GM19025 (cell line): ENCODE results near the gene INCENP.
"Not testable (repeated sequence)": the region's sequence is repeated elsewhere in the genome, so short reads cannot be mapped to it uniquely, and the experiment has no call there.

Experiments
- ATAC-seq: cut with Tn5 transposase; IDR thresholded peaks from one replicate; pipeline ENCODE4 v1.9.1; 2021; ENCODE audit warnings: mild to moderate bottlenecking, low read depth, moderate library complexity; ENCODE audit not compliant: unreplicated experiment

The INCENP gene

DNA sequence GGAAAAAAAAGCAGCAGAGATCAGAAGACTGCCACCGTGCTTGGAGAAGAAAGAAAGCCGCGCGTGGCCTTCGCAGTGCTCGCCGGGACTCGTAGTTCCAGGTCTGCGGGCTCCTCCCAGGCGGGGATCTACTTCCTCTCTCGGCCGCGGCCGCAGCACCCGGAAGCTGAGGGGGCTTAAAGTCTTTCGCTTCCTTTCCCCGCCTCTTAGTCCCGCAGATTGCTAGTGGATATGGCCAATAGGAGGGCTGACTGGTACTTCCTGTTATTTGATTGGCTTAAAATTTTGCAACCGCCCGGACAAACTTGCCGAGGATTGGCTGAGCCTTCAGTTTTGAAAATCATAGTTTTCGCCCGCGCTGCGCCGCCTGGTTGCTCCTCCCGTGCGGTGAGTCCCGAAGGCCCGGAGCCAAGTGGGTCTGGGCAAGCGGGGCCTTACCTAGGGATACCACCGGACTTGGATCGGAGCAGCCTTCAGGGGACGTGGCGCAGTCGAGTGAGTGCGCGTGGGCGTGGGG lies at the start of gene INCENP:
TSS of gene INCENP (plus strand) at position 343 of the 517 bp plus-strand sequence. CDS start 4,151 bp downstream, outside the sequence.
- ATAC-seq: peak; percentile 94

DNA sequence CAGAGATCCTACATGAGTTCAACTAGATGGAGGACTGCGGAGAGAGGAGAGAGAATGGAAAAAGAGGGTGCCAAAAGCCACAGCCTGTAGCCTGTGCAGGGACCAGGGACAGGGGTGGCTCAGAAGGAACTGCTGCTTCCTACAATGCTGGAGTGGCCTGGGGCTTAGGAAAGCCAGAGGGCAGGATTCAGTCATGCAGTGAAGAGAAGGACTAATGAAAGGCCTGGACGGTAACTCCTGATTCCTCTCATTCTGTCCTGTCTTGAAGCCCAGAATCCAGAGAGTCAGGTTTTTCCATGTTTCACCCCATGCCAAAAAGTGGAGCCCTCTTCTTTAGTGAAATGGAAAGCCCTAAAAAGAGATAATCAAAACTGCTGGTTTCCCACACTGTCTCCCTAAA lies 48.4 kb upstream of the INCENP start:
- no peak for ATAC-seq

DNA sequence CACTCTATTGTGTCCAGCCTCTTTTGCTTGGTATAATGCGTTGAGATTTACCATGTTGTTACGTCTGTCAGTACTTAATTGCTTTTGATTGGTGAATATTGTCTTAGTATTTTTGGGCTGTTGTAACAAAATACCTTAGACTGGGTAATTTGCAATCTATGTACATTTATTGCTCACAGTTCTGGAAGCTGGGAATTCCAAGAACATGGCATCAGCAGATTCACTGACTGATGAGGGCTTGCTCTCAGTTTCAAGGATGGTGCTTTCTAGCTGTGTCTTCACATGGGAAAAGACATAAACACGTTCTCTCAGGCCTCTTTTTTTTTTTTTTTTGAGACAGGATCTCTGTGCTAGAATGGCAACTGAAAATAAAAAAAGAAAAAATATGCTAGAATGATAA lies 46.7 kb upstream of the INCENP start:
- no peak for ATAC-seq

DNA sequence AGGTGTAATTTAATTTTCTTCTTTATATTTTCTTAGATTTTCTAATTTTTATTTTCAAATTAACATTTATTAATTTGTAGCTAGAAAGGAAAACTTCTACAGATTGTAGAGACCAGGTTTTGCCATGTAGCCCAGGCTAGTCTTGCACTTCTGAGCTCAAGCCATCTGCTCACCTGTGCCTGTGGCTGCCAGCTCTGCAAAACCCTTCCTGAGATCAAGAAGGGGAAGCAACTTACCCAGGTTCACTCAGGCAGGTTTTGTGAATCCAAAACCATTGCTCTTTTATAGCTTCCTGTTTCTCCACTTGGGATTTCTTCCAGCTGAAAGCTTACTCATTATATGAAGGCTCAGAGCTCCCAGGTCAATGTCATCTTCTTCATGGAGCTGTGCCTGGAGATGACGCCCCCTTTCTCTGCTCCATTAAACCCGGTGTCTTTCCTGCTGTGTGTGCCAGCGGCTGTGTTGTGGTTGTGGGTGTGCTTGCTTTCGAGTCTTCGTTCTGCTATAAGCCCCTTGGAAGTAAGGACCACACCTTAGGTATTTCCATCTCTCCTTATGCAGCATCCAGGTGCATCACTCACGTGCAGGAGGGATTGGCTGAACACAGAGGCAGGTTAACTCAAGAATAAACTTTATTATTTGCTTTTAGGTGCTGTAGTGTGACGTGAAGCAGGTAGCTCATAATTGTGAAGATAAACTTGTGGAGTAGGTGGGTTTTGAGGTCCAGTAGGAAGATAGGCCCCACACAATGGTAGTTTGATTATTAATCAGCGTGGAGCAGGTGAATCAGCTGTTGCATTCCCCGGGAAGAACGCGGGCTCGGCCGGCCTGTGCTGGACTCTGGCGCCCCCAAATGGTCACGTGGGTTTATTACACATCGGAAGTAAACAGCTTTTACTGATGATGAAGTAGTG lies 42.2 kb upstream of the INCENP start:
- ATAC-seq: no peak

DNA sequence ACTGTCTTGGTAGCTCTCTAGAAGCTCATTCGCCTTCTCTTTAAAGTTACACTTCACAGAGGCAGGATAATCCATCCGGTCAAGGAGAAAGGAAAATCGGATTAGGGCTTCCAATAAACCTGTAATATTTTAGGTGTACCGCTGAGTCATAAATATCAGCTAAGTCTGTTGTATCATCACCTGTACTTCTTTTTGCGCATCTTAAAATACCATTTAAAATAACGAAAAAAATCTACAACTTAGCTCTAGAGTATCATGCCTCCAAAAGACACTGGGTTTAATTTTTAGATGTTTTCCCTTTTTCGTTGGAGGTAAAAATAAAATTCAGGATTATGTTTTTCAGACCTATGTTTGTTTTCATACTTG lies 41.5 kb upstream of the INCENP start:
- ATAC-seq: no peak

DNA sequence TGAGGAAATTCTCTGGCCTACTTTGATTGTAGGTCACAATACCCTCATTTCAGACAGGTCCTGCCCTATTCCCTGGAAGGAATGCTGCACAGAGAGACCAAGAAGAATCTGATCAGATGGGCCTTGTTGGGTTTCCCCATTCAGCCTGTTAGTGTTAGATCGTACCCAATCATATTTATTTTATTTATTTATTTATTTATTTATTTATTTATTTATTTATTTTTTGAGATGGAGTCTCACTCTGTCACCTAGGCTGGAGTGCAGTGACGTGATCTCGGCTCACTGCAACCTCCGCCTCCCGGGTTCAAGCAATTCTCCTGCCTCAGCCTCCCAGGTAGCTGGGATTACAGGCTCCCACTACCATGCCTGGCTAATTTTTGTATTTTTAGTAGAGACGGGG lies 39.0 kb upstream of the INCENP start:
- not testable (repeated sequence) for ATAC-seq

DNA sequence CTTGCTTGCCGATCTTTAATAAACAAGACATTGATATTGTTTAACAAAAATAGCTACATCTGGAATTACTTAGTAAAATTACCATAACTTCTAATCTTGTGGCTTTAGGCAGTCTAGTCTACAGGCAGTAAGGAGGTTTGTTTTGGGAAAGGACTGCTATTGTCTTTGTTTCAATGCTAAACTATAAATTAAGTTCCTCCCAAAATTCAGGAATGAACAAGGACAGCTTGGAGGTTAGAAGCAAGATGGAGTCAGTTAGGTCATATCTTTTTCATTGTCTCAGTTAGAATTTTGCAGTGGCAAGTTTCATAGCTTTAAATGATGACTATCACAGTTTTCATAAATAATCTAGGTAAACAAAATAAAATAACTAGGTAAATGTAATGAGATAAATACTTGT lies 36.1 kb upstream of the INCENP start:
- ATAC-seq: no peak

DNA sequence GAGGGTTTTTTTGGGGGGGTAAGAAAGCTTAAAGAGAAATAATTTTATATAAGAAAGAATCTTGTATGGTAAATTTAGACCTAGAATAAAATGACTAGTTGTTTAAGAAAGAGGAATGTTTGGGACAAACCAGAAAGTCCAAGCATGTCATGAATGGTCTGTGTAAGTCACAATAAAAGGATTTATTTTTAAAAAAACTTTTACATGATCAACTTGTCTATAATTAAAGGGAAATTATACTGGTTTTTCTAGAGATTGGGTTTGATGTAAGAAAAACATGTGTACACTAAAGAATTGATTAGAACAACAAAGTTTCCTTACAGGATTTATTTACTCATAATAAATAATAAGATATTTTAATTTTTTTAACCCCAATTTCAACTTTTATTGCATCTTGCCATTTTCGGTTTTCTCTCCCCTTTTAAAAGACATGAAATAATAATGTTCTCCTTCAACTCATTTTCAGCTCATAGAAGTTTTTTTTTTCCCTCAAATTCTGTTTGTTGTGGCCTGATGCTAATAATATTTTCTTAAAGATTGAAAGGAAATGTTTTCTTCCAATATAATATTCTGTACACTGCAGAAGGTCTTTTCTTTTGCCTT lies 35.4 kb upstream of the INCENP start:
- ATAC-seq: no peak

DNA sequence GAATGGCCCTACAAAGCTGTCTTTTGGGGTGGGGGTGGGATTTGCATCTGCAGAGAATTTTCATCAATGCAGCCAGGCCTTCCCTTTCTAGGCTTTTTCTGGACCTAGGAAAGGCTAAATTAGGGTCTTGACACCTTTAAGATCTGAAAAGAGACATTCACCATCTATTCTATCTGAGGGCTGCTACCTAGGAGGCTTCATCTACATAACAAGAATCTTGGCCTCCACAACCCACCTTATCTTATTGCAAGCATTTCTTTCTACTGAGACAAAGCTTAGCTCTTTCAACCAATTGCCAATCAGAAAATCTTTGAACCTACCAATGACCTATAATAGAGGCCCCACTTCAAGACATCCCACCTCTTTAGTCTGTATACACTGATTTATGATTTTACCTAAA lies 20.7 kb upstream of the INCENP start:
- ATAC-seq: no peak

DNA sequence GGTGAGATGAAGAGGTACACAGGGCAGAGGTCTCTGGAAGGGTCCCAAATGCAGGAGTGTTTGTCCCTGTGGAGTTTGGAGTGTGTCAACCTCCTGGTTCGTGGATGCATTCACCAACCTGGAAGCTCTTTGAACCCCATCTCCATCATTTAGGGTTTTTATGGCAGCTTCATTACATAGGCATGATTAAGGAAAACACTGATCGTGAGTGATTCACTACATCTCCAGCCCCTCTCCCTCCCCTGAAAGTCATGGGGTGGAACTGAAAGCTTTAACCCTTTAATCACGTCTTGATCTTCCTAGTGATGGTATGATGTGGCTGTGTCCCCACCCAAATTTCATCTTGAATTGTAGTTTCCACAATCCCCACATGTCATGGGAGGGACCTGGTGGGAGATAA lies 19.8 kb upstream of the INCENP start:
- no peak for ATAC-seq

DNA sequence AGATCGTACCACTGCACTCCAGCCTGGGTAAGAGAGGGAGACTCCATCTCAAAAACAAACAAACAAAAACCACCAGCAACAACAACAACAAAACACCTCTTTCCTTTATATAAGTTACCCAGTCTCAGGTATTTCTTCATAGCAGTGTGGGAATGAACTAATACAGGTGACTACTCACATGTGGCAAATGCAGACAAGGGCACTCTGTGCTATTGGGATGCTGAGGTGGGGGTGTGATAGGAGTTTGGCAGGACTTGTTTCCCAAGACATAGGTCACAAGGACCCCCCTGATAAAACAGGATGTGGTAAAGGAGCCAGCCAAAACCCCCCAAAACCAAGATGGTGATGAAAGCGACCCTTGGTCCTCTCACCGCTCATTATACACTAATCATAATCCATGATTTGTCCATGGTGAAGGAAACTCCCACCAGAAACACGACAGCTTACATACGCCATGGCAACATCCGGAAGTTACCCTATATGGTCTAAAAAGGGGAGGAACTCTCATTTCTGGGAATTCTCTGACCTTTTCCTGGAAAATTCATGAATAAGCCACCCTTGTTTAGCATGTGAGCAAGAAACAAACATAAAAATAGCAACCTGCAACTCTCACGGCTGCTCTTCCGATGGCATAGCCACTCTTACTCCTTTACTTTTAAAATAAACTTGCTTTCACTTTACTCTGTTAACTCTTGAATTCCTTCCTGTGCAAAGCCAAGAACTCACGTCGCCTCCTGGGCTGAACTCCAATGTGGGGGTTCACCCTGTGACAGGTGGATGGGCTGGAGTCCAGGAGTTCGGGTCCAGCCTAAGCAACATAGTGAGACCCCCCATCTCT lies 18.8 kb upstream of the INCENP start:
- ATAC-seq: no peak

DNA sequence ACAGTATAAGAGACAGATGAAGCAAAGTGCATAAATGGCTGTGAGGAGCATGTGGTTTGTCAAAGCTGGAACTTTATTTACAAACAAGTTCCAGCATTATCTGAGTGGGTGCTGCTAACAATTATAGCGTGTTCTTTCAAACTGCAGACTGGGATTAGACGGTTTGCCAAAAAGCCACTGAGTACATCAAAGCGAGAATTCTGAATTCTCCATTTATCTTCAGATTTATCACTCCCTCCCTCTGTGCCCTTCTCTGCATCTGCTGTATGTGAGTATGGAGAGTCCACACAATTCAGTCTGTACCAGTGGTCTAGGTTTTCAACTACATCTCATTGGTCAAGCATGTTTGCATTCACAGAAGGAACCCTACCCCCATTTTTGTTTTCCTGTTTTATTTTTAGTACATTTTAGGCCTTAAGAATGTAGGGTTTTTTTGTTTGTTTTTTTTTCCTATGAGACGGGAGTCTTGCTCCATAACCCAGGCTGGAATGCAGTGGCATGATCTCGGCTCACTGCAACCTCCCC lies 18.1 kb upstream of the INCENP start:
- ATAC-seq: no peak

DNA sequence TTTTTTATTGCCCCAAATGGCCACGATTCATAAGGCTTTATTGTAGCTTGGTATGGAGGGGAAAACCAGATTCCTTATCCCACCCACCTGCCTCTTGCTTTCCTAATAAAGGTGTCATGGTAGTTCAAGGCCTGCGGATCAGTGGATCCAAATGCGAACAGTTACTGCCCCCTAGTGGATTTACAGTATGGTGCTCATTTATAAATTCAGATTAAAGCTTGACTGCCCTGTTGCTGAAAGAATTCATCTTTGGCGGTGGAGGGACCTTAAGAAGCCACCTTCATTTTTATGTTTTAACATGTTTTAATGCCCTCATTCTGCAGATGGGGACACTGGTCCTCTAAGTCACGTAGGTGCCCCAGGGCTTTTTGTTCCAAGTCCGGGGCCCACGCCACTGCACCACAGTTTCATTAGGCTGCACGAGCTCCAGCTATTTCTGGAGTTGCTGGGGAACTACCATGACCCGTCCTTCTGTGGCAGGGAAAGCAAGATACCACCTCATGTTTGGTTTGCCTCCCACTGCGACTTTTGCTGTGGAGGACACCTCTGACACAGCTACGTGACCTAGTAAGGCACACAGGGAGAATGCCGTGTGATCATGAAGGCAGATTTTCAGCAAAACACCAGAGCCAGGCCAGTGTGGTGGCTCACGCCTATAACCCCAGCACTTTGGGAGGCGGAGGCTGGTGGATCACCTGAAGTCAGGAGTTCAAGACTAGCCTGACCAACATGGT lies 15.6 kb upstream of the INCENP start:
- ATAC-seq: no peak

DNA sequence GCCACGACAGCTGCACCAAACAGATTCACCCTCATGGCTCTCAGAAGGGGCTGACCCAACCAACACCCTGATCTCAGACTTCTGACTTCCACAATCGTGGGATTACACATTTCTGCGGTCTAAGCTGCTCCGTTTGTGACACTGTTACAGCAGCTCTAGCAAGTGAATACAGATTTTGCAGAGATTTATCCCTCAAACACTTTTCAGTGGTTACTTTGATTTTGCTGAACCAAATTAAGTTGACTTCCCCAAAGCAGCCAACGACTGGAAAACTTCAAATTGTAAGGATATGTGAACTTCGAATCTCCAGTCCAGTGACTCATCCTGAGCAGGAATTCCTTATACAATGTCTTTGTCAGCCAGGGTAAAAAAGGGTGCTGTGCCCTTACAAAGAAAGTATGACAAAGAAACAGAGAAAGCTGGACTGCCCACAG lies 14.8 kb upstream of the INCENP start:
- ATAC-seq: no peak

DNA sequence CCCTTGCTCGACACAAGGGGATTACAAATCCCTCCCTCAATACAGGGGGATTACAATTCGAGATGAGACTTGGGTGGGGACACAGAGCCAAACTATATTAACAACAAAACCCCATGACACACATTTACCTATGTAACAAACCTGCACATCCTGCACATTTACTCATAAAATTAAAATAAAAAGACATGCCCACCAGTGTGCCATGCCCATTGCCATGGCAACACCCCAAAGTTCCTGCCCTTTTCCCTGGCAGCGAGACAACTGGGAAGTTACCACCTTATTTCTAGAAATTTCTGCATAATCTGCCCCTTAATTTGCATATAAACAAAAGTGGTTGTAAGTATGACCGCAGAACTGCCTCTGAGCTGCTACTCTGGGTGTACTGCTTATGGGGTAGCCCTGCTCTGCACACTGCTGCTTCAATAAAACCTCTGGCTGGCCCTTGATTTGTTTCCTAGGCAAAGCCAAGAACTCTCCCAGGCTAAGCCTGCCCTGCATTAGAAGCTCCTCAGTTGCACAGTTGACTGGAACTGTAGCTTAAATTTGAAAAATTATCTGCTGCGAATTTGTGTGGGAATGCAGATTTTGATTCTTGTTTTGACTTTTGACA lies 8.6 kb upstream of the INCENP start:
- no peak for ATAC-seq

DNA sequence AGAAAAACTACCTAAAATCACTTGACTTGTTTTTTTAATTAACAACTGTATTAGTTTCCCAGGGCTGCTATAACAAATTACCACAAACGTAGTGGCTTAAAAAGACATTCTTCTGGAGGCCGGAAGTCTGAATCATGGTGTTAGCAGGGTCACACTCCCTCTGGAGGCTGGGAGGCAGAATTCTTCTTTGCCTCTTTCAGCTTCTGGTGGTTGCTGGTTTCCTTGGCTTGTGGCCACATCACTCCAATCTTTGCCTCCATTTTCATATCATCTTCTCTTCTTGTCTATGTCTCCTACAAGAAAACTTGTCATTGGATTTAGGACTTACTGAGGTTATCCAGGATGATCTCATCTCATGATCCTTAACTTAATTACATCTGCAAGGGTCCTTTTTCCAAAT lies 7.4 kb upstream of the INCENP start:
- no peak for ATAC-seq

DNA sequence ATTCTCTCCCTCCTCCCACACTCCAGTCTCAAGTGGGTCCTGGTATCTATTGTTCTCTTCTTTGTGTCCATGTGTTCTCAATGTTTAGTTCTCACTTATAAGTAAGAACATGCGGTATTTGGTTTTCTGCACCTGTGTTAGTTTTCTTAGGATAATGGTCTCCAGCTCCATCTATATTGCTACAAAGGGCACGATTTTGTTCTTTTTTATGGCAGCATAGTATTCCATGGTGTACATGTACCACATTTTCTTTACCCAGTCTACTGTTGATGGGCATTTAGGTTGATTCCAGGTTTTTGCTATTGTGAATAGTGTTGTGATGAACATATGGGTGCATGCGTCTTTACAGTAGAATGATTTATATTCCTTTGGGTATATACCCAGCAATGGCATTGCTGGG lies 4.2 kb upstream of the INCENP start:
- no peak for ATAC-seq

DNA sequence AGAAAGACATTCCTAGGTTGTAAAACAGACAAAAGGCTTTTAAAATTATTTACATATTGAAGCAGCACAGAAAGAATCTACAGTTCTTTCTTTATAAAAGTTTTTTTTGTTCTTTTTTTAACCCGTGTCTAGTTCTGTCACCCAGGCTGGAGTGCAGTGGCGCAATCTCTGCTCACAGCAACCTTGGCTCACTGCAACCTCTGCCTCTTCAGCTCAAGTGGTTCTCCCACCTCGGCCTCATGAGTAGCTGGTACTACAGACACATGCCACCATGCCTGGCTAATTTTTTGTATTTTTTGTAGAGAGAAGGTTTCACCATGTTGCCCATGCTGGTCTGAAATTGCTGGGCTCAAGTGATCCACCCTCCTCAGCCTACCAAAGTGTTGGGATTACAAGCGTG lies 3.8 kb upstream of the INCENP start:
- no peak for ATAC-seq

DNA sequence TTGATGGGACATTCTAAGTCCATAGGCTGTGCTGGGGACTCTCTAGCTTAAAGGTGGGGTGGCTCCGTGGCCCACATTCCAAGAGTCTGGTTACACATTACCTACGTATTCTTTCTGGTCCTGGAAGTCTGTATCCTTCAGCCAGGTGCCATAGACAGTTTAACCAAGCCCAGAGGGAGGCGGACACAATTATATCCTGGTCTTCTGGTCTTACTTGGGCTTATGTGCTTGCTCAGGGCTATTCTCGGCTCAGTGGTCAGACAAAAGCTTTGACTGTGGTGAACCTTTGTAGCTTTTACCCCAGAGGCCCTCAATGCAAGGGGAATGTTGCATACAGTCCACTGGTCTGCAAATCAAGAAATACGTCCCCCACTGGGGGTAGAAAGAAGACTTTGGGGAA lies 3.4 kb upstream of the INCENP start:
- ATAC-seq: no peak

DNA sequence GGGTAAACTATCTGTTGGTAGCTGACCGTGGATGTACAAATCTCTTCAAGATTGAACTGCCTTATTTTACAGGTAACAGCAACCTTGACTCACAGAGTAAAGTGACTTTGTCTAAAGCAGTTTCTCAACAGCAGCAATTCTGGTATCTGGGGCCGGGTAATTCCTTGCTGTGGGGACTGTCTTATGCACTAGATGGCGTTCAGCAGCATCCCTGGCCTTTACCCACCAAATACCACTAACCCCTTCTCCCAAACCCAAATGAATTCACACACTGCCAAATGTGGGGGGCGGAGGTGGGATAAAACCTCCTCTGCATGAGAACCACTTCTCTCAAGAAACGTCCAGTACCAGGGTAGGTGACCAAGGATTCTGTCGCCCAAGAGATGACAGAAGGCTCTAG lies 1.7 kb upstream of the INCENP start:
- ATAC-seq: no peak
